Loucy (cell line): ENCODE measurements around the gene SNCAIP.
"Not testable (repeated sequence)": the region's sequence is repeated elsewhere in the genome, so short reads cannot be mapped to it uniquely, and the experiment has no call there.

Experiments used
- H2AFZ ChIP-seq: fragments of 200-600 bp; sonication (generic); 2 replicates; pipeline ENCODE4 v1.6.0; 2016; ENCODE audit warnings: antibody characterized with exemption, mild to moderate bottlenecking, low read length, moderate library complexity
- H3F3A ChIP-seq: fragments of 200-600 bp; 2 replicates; pipeline ENCODE4 v1.6.0; 2016; ENCODE audit warnings: antibody characterized with exemption, low read depth, mild to moderate bottlenecking
- H3K27me3 ChIP-seq: fragments of 200-600 bp; sonication (generic); 2 replicates; pipeline ENCODE4 v1.6.1; 2014; ENCODE audit warnings: low read length, mild to moderate bottlenecking; ENCODE audit not compliant: insufficient read depth, poor library complexity, severe bottlenecking
- H3K36me3 ChIP-seq: fragments of 200-600 bp; sonication (generic); 2 replicates; pipeline ENCODE4 v1.6.1; 2016; ENCODE audit warnings: low read length; ENCODE audit not compliant: insufficient read depth
- H3K4me1 ChIP-seq: fragments of 200-600 bp; sonication (generic); 2 replicates; pipeline ENCODE4 v1.5.1; 2014; ENCODE audit warnings: low read length, mild to moderate bottlenecking; ENCODE audit not compliant: insufficient read depth, poor library complexity, severe bottlenecking
- H3K4me2 ChIP-seq: fragments of 200-600 bp; sonication (generic); 2 replicates; pipeline ENCODE4 v1.6.0; 2014; ENCODE audit warnings: antibody characterized with exemption, low read length, low read depth, mild to moderate bottlenecking; ENCODE audit not compliant: poor library complexity, severe bottlenecking
- H3K4me3 ChIP-seq: fragments of 200-600 bp; sonication (generic); 2 replicates; pipeline ENCODE4 v1.5.1; 2014; ENCODE audit warnings: low read length, mild to moderate bottlenecking, mixed read lengths; ENCODE audit not compliant: poor library complexity, severe bottlenecking
- H3K79me2 ChIP-seq: fragments of 200-600 bp; sonication (generic); 2 replicates; pipeline ENCODE4 v1.6.1; 2014; ENCODE audit warnings: low read length; ENCODE audit not compliant: insufficient read depth
- H3K9ac ChIP-seq: fragments of 200-600 bp; sonication (generic); 2 replicates; pipeline ENCODE4 v1.6.0; 2014; ENCODE audit warnings: mild to moderate bottlenecking, low read depth, low read length, moderate library complexity; ENCODE audit not compliant: poor library complexity, severe bottlenecking
- H3K9me2 ChIP-seq: fragments of 200-600 bp; sonication (generic); replicated peaks from 2 replicates; pipeline ENCODE4 v1.6.1; 2016; ENCODE audit warnings: low read depth, low read length, mixed read lengths
- H3K9me3 ChIP-seq: fragments of 200-600 bp; sonication (generic); 2 replicates; pipeline ENCODE4 v1.6.1; 2014; ENCODE audit warnings: mild to moderate bottlenecking, antibody characterized with exemption, low read length, low read depth; ENCODE audit not compliant: insufficient read depth
- H4K20me1 ChIP-seq: fragments of 200-600 bp; sonication (generic); 2 replicates; pipeline ENCODE4 v1.6.0; 2014; ENCODE audit warnings: antibody characterized with exemption, low read length, mild to moderate bottlenecking; ENCODE audit not compliant: insufficient read depth, poor library complexity, severe bottlenecking
- CTCF ChIP-seq: fragments of 200-600 bp; sonication (generic); conservative IDR thresholded peaks from 2 replicates; pipeline ENCODE4 v1.5.1; 2014; ENCODE audit warnings: mild to moderate bottlenecking, antibody characterized with exemption, low read length
- EZH2phosphoT487 ChIP-seq: fragments of 200-600 bp; IDR thresholded peaks from 2 replicates; pipeline ENCODE4 v1.6.1; 2018; ENCODE audit warnings: antibody characterized with exemption, mild to moderate bottlenecking, moderate library complexity, borderline replicate concordance

Gene SNCAIP

DNA sequence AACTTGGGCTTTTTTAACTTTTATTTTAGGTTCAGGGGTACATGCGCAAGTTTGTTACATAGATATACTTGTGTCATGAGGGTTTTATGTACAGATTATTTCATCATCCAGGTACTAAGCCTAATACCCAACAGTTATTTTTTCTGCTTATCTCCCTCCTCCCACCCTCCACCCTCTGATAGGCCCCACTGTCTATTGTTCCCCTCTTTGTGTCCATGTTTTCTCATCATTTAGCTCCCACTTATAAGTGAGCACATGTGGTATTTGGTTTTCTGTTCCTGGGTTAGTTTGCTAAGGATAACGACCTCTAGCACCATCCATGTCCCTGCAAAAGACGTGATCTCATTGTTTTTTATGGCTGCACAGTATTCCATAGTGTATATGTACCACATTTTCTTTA, 172.1 kb downstream of the SNCAIP start:
- Histone ChIP-seq H3K27me3 (no peaks in the 10 kb centered on the region), H3F3A (no peaks in the 10 kb centered on the region), H3K36me3 (no peaks in the 10 kb centered on the region), H3K4me2 (no peak overlapping the region), H3K79me2 (no peaks in the 10 kb centered on the region), H3K4me1 (no peaks in the 10 kb centered on the region), H2AFZ (no peak overlapping the region), H4K20me1 (no peaks in the 10 kb centered on the region), H3K9ac (no peak overlapping the region), H3K4me3 (no peak overlapping the region), H3K9me2 (no peaks in the 10 kb centered on the region), H3K9me3 (no peaks in the 10 kb centered on the region)
- no peak for TF ChIP-seq EZH2phosphoT487
- TF ChIP-seq CTCF, result no peak

DNA sequence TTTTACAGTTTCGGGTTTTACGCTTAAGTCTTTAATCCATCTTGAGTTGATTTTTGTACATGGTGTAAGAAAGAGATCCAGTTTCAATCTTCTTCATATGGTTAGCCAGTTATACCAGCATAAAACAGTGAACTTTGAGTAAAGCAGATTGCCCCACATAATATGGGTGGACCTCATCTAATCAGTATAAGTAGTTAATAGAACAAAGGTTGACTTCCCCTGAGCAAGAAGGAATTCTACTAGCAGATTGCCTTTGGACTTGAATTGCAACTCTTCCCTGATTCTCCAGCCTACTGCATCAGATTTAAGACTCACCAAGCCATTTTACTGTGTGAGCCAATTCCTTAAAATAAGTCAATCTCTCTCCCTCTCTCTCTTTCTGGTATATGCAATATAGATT, 173.2 kb downstream of the SNCAIP start:
- Histone ChIP-seq H3K9me2 (no peaks in the 10 kb centered on the region), H3K79me2 (no peaks in the 10 kb centered on the region), H3K27me3 (no peaks in the 10 kb centered on the region), H3K4me3 (no peak overlapping the region), H3F3A (no peaks in the 10 kb centered on the region), H3K9ac (no peak overlapping the region), H3K4me1 (no peaks in the 10 kb centered on the region), H4K20me1 (no peaks in the 10 kb centered on the region), H3K36me3 (no peaks in the 10 kb centered on the region), H3K4me2 (no peak overlapping the region), H3K9me3 (no peaks in the 10 kb centered on the region), H2AFZ (no peak overlapping the region)
- TF ChIP-seq CTCF (no peak), EZH2phosphoT487 (no peak)

GRCh38 chr5:122486616-122487015, 174.6 kb downstream of the SNCAIP start:
- H3K4me3 ChIP-seq, H3K4me1 ChIP-seq, H3K4me2 ChIP-seq, H3K27me3 ChIP-seq, H3K79me2 ChIP-seq, H4K20me1 ChIP-seq, H3F3A ChIP-seq, H3K9me3 ChIP-seq, H3K9ac ChIP-seq, H3K36me3 ChIP-seq, H3K9me2 ChIP-seq, H2AFZ ChIP-seq: not testable (repeated sequence)

GRCh38 chr5:122490718-122491117, 178.7 kb downstream of the SNCAIP start:
- Histone ChIP-seq H3F3A (no peaks in the 10 kb centered on the region), H3K4me3 (no peak overlapping the region), H3K9me3 (no peaks in the 10 kb centered on the region), H3K4me2 (no peak overlapping the region), H3K27me3 (no peaks in the 10 kb centered on the region), H3K79me2 (no peaks in the 10 kb centered on the region), H3K4me1 (no peaks in the 10 kb centered on the region), H3K9me2 (no peaks in the 10 kb centered on the region), H4K20me1 (no peaks in the 10 kb centered on the region), H3K9ac (no peak overlapping the region), H2AFZ (no peak overlapping the region), H3K36me3 (no peaks in the 10 kb centered on the region)
- TF ChIP-seq EZH2phosphoT487 (no peak), CTCF (no peak)
